ENCODE results near the gene LRMDA. TPM values are rescaled to one million over a fixed set of nuclear protein-coding genes. Genes with fewer than 3 reads are reported as not detected.

LRMDA gene
- total RNA-seq, 2 donors from 2014 or later: not detected

DNA sequence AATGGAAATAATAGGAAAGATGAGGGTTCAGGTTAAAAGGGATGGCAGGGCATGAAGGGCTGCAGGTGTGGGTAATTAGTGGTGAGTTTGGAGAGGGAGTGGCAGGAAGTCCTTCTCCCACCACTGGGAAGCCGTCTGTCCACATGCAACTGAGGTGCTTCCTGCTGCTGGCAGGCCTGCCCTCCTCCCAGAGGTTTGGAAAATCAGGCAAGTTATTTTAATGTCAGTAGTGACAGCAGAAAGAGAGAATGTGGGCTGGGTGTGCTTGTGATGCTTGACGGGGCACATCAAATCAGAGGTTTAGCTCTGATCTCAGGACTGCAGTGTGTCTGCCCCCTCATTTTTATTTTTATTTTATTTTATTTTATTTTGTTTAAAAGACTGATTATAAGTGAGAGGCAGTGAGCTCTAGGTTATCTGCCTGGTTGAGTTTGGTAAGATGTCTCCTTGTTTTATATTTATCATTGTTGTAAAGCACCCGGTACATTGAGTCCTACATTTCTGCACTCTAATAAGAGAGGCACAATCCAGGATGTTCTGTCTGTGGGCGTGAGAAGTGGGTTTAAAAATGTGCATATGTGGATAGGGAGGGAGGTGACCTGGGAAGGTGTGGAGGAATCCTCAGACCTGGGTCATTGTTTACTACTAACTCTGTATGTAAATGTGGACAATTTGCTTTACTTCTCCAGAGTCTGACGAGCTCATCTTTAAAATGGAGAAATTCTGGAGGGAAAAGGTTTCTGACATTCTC is 504.4 kb downstream of the LRMDA start:
- Mint-ChIP-seq H3K36me3 (no peaks in the 10 kb centered on the region), H3K9me3 (no peaks in the 10 kb centered on the region), H3K27ac (no peak overlapping the region)
- no peak for DNase-seq (ENCODE audit: low spot score in 2 of 2)
- ATAC-seq: no peak

DNA sequence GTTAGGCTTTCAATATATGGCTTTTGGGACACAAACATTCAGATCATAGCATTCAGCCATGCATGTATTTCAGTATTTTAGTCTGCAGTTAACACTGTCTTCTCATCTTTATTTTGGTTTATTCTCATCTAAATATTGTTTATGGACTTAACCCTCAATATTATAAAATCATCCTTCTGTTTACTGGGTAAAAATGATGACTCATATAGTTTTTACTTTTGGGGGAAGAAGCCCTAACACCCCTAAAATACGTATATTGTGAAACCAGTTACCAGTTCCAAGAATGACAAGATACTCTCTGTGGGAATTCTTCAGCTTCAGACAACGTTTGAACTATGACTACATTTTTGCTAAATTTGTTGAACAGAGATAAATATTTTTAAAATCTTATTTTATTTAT is 505.4 kb downstream of the LRMDA start:
- DNase-seq (ENCODE audit: low spot score in 2 of 2) (no peak), ATAC-seq (no peak)
- H3K36me3 Mint-ChIP-seq: no peaks in the 10 kb centered on the region
- no peaks in the 10 kb centered on the region for H3K9me3 Mint-ChIP-seq
- H3K27ac Mint-ChIP-seq: no peak overlapping the region

GRCh38 chr10:75937823-75938222 is 506.4 kb downstream of the LRMDA start:
- DNase-seq (ENCODE audit: low spot score in 2 of 2) (no peak), ATAC-seq (no peak)
- Mint-ChIP-seq H3K27ac (no peak overlapping the region), H3K9me3 (no peaks in the 10 kb centered on the region), H3K36me3 (no peaks in the 10 kb centered on the region)

DNA sequence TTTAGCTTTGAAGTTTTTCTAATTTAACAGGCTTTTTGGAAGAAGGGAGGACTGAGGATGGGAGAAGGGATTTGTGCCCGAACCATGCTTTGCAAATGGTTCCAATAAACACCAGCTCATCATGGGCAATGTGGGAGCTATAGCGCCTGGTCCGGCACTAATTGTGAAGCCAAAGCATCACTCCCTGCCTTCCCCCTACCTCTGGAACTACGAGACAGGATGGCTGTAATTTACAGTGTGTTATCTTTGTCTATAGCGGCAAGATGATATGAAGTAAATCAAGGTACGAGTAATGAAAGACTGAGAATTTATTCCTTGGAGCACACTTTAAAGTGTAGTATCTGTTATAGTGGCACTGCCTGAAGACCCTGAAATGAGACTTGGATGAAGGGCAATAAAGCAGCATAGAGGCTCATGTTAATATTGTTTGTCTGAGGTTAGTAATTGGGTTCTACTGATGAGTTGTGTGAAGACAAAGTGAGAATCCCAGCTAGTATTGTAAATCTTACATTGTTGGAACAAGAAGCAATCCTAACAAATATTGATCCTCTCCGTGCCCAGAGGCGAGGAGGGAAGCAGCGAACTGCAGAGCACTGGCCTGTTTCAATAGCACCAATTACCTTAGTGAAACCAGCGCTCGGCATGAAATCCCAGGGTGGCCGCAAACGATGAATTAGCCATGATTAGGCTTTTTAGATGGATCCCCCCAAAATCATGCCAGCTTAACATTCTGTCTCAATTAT is 507.1 kb downstream of the LRMDA start:
- DNase-seq (ENCODE audit: low spot score in 2 of 2): no peak
- Mint-ChIP-seq H3K36me3 (no peaks in the 10 kb centered on the region), H3K9me3 (no peaks in the 10 kb centered on the region), H3K27ac (no peak overlapping the region)
- ATAC-seq: no peak

DNA sequence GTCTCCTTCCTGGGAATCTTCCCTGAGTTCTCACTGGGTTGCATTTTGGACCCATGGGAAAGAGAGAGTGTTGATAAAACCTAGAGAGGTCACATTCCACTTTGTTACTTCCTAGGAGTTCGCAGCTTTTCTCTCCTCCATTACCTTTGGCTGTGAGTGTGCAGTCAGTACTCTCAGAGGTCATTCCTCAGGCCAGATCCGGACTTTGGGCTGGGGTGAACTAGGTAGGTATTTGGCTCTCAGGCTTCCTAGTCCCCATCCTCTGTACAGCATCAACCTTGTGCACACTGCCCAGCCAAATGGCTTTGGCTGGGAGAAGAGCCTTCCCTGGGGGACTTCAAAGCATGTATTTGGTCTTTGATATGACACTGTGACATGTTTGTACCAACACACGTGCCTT is 508.1 kb downstream of the LRMDA start:
- ATAC-seq (no peak), DNase-seq (ENCODE audit: low spot score in 2 of 2) (no peak)
- Mint-ChIP-seq H3K36me3 (no peaks in the 10 kb centered on the region), H3K27ac (no peak overlapping the region), H3K9me3 (peaks cover 0 to 5% of the 10 kb centered on the region in 2 donors)

- DNase-seq (ENCODE audit: low spot score in 2 of 2) (no peak), ATAC-seq (no peak)
- H3K9me3 Mint-ChIP-seq: peaks cover 0 to 14% of the 10 kb centered on the region in 2 donors
- H3K27ac Mint-ChIP-seq: no peak overlapping the region
- no peaks in the 10 kb centered on the region for H3K36me3 Mint-ChIP-seq
These were observed 509.3 kb downstream of the LRMDA start for GRCh38 chr10:75940742-75941141.

DNA sequence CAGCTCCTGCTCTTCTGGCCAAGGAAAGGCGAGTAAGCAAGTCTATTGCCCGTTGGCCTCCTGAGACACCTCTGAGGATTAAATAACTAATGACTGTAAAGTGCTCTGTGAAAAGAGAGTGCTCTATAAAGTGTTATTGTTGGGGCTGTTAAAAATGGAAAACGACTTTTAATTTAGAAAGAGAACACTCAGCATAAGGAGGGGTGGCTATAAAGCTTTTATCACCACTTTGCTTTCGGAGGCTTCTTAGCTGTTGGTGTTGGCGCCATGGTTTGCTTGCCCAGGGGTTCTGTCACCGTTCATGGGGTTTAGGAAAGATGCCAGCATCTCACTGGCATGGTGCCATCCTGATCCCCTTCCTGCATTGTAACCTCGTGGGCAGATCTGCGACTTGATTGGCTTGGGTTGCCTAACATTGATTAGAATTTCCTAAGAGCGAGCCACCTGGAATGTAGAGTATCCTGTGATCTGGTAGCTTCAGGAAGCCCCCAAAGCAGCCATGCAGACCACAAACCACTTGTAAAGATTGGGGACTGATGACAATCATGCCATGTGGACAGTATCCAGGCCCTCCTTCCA is 509.9 kb downstream of the LRMDA start:
- Mint-ChIP-seq H3K27ac (no peak overlapping the region), H3K9me3 (peaks cover 0 to 14% of the 10 kb centered on the region in 2 donors), H3K36me3 (no peaks in the 10 kb centered on the region)
- ATAC-seq (no peak), DNase-seq (ENCODE audit: low spot score in 2 of 2) (no peak)

- H3K36me3 Mint-ChIP-seq: no peaks in the 10 kb centered on the region
- no peak overlapping the region for H3K27ac Mint-ChIP-seq
- H3K9me3 Mint-ChIP-seq: peaks cover 0 to 14% of the 10 kb centered on the region in 2 donors
- DNase-seq (ENCODE audit: low spot score in 2 of 2) (no peak), ATAC-seq (no peak)
These were observed 512.6 kb downstream of the LRMDA start for GRCh38 chr10:75944061-75944460.

- no peak for DNase-seq (ENCODE audit: low spot score in 2 of 2)
- Mint-ChIP-seq H3K27ac (no peak overlapping the region), H3K9me3 (peaks cover 0 to 14% of the 10 kb centered on the region in 2 donors), H3K36me3 (no peaks in the 10 kb centered on the region)
- no peak for ATAC-seq
These were observed 517.2 kb downstream of the LRMDA start for GRCh38 chr10:75948583-75948982.

DNA sequence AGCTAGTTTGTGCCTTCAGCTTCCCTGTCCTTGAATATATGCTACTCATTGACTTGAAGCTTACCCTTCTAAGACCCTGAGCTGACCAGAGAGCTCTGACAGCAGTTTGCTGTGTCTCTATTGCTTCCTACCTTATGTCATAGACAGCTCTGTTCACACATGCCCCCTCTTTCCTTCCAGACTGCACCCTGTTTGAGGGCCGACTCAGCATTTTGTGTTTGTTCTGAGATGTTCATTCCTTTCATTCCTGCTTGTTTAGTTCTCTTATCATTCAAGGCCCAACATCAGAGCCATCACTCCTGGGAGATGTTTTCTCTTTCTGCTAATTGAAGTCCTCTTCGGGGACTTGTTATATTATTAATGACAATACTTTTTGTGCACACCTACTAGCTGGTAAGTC is 518.9 kb downstream of the LRMDA start:
- peaks cover 0 to 1% of the 10 kb centered on the region in 2 donors for H3K9me3 Mint-ChIP-seq
- DNase-seq (ENCODE audit: low spot score in 2 of 2): no peak
- no peaks in the 10 kb centered on the region for H3K36me3 Mint-ChIP-seq
- ATAC-seq: no peak
- peak overlapping the region in 1 of 2 donors; percentile 16 for H3K27ac Mint-ChIP-seq

GRCh38 chr10:75950997-75951589 is 519.7 kb downstream of the LRMDA start:
- no peaks in the 10 kb centered on the region for H3K9me3 Mint-ChIP-seq
- no peaks in the 10 kb centered on the region for H3K36me3 Mint-ChIP-seq
- ATAC-seq (no peak), DNase-seq (ENCODE audit: low spot score in 2 of 2) (no peak)
- peak overlapping the region in 1 of 2 donors; percentile 89 for H3K27ac Mint-ChIP-seq

GRCh38 chr10:75951627-75952026 is 520.2 kb downstream of the LRMDA start:
- ATAC-seq: no peak

DNA sequence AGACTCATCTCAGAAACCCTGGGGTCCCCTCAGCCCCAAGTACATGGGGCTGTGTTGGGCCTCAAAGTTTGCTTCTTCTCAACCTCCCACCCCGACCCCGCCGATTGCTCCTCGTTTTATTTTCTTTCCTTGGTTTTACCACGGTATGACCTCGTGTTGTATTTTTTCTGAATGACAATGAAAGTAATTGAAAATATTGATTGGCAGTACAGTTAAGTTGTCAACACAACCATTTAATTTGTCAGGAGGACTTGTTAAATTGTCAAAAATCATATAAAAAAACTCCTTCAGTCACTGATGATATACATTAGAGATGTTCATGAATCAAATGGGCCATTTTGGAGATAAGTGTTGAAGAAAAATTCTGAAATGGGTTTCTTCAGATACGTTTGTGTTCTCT is 520.7 kb downstream of the LRMDA start:
- Mint-ChIP-seq H3K27ac (no peak overlapping the region), H3K9me3 (no peaks in the 10 kb centered on the region), H3K36me3 (no peaks in the 10 kb centered on the region)
- DNase-seq (ENCODE audit: low spot score in 2 of 2) (no peak), ATAC-seq (no peak)

More at GRCh38 chr10:75951627-75952026, 520.2 kb downstream of the LRMDA start:
- no peak for DNase-seq (ENCODE audit: low spot score in 2 of 2)
- Mint-ChIP-seq H3K27ac (no peak overlapping the region), H3K36me3 (no peaks in the 10 kb centered on the region), H3K9me3 (no peaks in the 10 kb centered on the region)

DNA sequence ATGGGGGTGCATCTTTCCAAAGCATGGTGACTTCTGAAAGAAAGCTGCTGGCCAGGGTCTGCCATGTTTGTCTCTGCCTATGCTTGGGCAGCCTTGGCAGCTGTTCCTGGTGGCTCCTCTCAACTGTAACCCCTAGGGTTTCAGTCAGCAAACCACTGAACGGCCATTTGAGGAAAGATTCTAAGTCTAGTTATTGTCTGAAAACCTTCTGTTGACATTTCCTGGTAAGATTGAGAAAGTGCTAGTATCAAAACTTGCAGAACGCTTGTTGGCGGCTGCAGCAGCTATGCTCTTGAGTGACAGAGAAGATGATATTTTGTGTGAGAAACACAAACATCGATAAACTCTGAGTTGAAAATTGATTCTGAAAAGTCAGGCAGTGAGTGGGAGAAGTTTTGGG is 523.1 kb downstream of the LRMDA start:
- DNase-seq (ENCODE audit: low spot score in 2 of 2): no peak
- H3K36me3 Mint-ChIP-seq: no peaks in the 10 kb centered on the region
- peaks cover 0 to 8% of the 10 kb centered on the region in 2 donors for H3K9me3 Mint-ChIP-seq
- no peak overlapping the region for H3K27ac Mint-ChIP-seq
- ATAC-seq: no peak

DNA sequence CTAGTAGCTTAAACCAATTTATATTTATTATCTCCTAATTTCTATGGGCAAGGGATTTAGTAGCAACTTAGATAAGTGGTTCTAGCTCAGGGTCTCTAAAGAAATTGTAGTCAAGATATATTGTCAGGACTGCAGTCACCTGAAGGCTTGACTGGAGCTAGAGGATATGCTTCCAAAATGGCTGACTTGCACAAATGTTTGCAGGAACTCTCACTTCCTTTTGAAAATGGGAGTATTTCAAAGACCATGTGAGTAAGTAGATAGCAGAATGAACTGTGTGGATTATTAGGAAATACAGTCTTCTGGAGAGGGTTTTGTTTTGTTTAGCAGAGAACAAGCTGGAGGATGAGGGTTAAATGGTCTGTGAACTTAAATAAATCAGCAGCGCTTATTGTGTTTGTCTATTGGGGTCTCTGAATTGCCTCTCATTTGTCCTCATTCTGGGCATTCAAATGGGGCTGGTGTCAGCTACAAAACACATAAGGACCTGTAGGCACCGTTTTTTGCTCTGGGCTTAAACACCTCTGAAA is 524.6 kb downstream of the LRMDA start:
- Mint-ChIP-seq H3K27ac (peak overlapping the region in 1 of 2 donors; percentile 53), H3K36me3 (no peaks in the 10 kb centered on the region), H3K9me3 (peaks cover 0 to 8% of the 10 kb centered on the region in 2 donors)
- ATAC-seq (no peak), DNase-seq (ENCODE audit: low spot score in 2 of 2) (no peak)

DNA sequence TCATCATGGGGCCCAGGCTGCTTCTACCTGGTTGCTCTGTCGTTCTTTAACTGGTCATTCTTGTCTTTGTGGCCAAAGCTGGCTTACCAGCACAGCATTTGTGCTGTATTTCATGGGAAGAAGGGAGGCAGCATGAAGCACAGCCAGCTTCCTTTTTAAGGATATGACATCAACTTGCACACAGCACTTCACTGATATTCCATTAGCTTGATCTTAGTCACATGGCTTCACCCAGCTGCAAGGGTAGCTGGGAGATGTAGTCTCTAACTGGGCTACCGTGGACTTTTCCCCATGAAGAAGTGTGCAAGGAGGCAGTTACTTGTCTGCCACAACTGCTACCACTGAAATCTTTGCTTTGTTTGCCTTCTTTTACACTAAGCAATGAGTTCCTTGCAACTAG is 525.2 kb downstream of the LRMDA start:
- DNase-seq (ENCODE audit: low spot score in 2 of 2) (no peak), ATAC-seq (no peak)
- H3K9me3 Mint-ChIP-seq: peaks cover 0 to 8% of the 10 kb centered on the region in 2 donors
- H3K27ac Mint-ChIP-seq: no peak overlapping the region
- H3K36me3 Mint-ChIP-seq: no peaks in the 10 kb centered on the region
